Esophagus squamous epithelium (tissue), 4 donors: ENCODE results near the gene ITPKB.

Source experiments
- CTCF ChIP-seq, 6 experiments: fragments of 450-650 bp in 4 of 6; fragments of 200-600 bp in 2 of 6; sonication (generic) in 2 of 6; IDR thresholded peaks; one replicate each; pipeline ENCODE4 v1.5.1; 2016 to 2019; ENCODE audit warnings: antibody characterized with exemption in 6 of 6, mild to moderate bottlenecking in 4 of 6, moderate library complexity in 4 of 6
- POLR2A ChIP-seq, 4 donors: fragments of 450-650 bp; IDR thresholded peaks; one replicate each; pipeline ENCODE4 v1.6.1; 2017; ENCODE audit warnings: antibody characterized with exemption in 4 of 4, mild to moderate bottlenecking in 4 of 4, moderate library complexity in 3 of 4

GRCh38 chr1:226606311-226607267 is 132.5 kb downstream of the ITPKB start:
- TF ChIP-seq CTCF (IDR thresholded peaks at IDR 0.05) (no peak), POLR2A (IDR thresholded peaks at IDR 0.05) (no peak)
